ENCODE results near the gene FAM13C.

The FAM13C gene

GRCh38 chr10:59358576-59358975, 3.8 kb downstream of the FAM13C start:
- Histone ChIP-seq H3K9ac (ENCODE audit: low read length) (no peak overlapping the region), H3K9me3 (replicated peaks; ENCODE audit: insufficient read depth, low read length) (no peaks in the 10 kb centered on the region), H3K36me3 (replicated peaks; ENCODE audit: insufficient read depth, low read length) (no peaks in the 10 kb centered on the region), H3K4me3 (ENCODE audit: low read length) (no peak overlapping the region), H3K27me3 (replicated peaks; ENCODE audit: insufficient read depth, low read length) (no peaks in the 10 kb centered on the region), H3K27ac (ENCODE audit: low read length) (no peak overlapping the region), H4K20me1 (ENCODE audit: insufficient read depth, low read length) (no peaks in the 10 kb centered on the region), H2AFZ (ENCODE audit: low read length) (no peak overlapping the region), H3K9me2 (replicated peaks; ENCODE audit: insufficient read depth, low read length) (no peaks in the 10 kb centered on the region), H3K4me1 (ENCODE audit: low read length) (no peaks in the 10 kb centered on the region), H3F3A (ENCODE audit: insufficient read depth, low read length) (no peaks in the 10 kb centered on the region), H3K4me2 (ENCODE audit: low read depth, low read length) (no peak overlapping the region), H3K79me2 (ENCODE audit: low read length) (no peaks in the 10 kb centered on the region)
- no peak for TF ChIP-seq CTCF (IDR thresholded peaks at IDR 0.05; ENCODE audit: low read length)
- no peak for TF ChIP-seq EZH2 (optimal IDR thresholded peaks at IDR 0.05; ENCODE audit: low read depth, low read length)
- no peak for TF ChIP-seq EZH2phosphoT487 (IDR thresholded peaks at IDR 0.05; ENCODE audit: low read length)
- DNase-seq, result no peak

- no peak overlapping the region for H3K27ac ChIP-seq (ENCODE audit: low read length)
- H4K20me1 ChIP-seq (ENCODE audit: insufficient read depth, low read length), result no peaks in the 10 kb centered on the region
- no peak overlapping the region for H3K4me3 ChIP-seq (ENCODE audit: low read length)
- no peaks in the 10 kb centered on the region for H3K9me2 ChIP-seq (replicated peaks; ENCODE audit: insufficient read depth, low read length)
- no peaks in the 10 kb centered on the region for H3K36me3 ChIP-seq (replicated peaks; ENCODE audit: insufficient read depth, low read length)
- H3K27me3 ChIP-seq (replicated peaks; ENCODE audit: insufficient read depth, low read length), result no peaks in the 10 kb centered on the region
- H3K79me2 ChIP-seq (ENCODE audit: low read length), result no peaks in the 10 kb centered on the region
- H3K4me1 ChIP-seq (ENCODE audit: low read length), result no peaks in the 10 kb centered on the region
- DNase-seq, result no peak
- H3K9ac ChIP-seq (ENCODE audit: low read length), result no peak overlapping the region
- no peaks in the 10 kb centered on the region for H3K9me3 ChIP-seq (replicated peaks; ENCODE audit: insufficient read depth, low read length)
- no peak overlapping the region for H2AFZ ChIP-seq (ENCODE audit: low read length)
- no peaks in the 10 kb centered on the region for H3F3A ChIP-seq (ENCODE audit: insufficient read depth, low read length)
- TF ChIP-seq CTCF (IDR thresholded peaks at IDR 0.05; ENCODE audit: low read length), result no peak
- TF ChIP-seq EZH2phosphoT487 (IDR thresholded peaks at IDR 0.05; ENCODE audit: low read length), result no peak
- TF ChIP-seq EZH2 (optimal IDR thresholded peaks at IDR 0.05; ENCODE audit: low read depth, low read length), result no peak
- H3K4me2 ChIP-seq (ENCODE audit: low read depth, low read length), result no peak overlapping the region
These were observed 7.9 kb downstream of the FAM13C start for GRCh38 chr10:59354434-59354833.

- H3F3A ChIP-seq (ENCODE audit: insufficient read depth, low read length), result no peaks in the 10 kb centered on the region
- H3K27ac ChIP-seq (ENCODE audit: low read length), result no peak overlapping the region
- no peak overlapping the region for H3K4me2 ChIP-seq (ENCODE audit: low read depth, low read length)
- H3K36me3 ChIP-seq (replicated peaks; ENCODE audit: insufficient read depth, low read length), result no peaks in the 10 kb centered on the region
- H3K9me3 ChIP-seq (replicated peaks; ENCODE audit: insufficient read depth, low read length), result no peaks in the 10 kb centered on the region
- no peak for DNase-seq
- no peaks in the 10 kb centered on the region for H3K27me3 ChIP-seq (replicated peaks; ENCODE audit: insufficient read depth, low read length)
- H3K9me2 ChIP-seq (replicated peaks; ENCODE audit: insufficient read depth, low read length), result no peaks in the 10 kb centered on the region
- TF ChIP-seq CTCF (IDR thresholded peaks at IDR 0.05; ENCODE audit: low read length) (no peak), EZH2phosphoT487 (IDR thresholded peaks at IDR 0.05; ENCODE audit: low read length) (no peak), EZH2 (optimal IDR thresholded peaks at IDR 0.05; ENCODE audit: low read depth, low read length) (no peak)
- no peaks in the 10 kb centered on the region for H3K79me2 ChIP-seq (ENCODE audit: low read length)
- H3K9ac ChIP-seq (ENCODE audit: low read length), result no peak overlapping the region
- no peaks in the 10 kb centered on the region for H4K20me1 ChIP-seq (ENCODE audit: insufficient read depth, low read length)
- no peaks in the 10 kb centered on the region for H3K4me1 ChIP-seq (ENCODE audit: low read length)
- no peak overlapping the region for H3K4me3 ChIP-seq (ENCODE audit: low read length)
- no peak overlapping the region for H2AFZ ChIP-seq (ENCODE audit: low read length)
These were observed 11.8 kb downstream of the FAM13C start for GRCh38 chr10:59350558-59350957.

All from MM.1S (cell line).